Measurements from ENCODE around the gene CHCHD3.
"Not testable (repeated sequence)": the region's sequence is repeated elsewhere in the genome, so short reads cannot be mapped to it uniquely, and the experiment has no call there.

CHCHD3 gene

GRCh38 chr7:132998763-132999162 is 83.1 kb downstream of the CHCHD3 start:
- no peak for DNase-seq

- DNase-seq = no peak
Measured at GRCh38 chr7:132997505-132997904, 84.4 kb downstream of the CHCHD3 start.

GRCh38 chr7:132996581-132997242 is 85.2 kb downstream of the CHCHD3 start:
- DNase-seq = no peak

GRCh38 chr7:132993377-132994013 is 88.4 kb downstream of the CHCHD3 start:
- DNase-seq = no peak

GRCh38 chr7:132991615-132992587 is 90.0 kb downstream of the CHCHD3 start:
- no peak for DNase-seq

GRCh38 chr7:132988117-132988516 is 93.8 kb downstream of the CHCHD3 start:
- DNase-seq = no peak

- no peak for DNase-seq
Measured at GRCh38 chr7:132980402-132980801, 101.5 kb downstream of the CHCHD3 start.

GRCh38 chr7:132979524-132979923 is 102.4 kb downstream of the CHCHD3 start:
- DNase-seq = no peak

GRCh38 chr7:132977234-132977633 is 104.7 kb downstream of the CHCHD3 start:
- peak; percentile 0 for DNase-seq

- no peak for DNase-seq
Measured at GRCh38 chr7:132972745-132973144, 109.1 kb downstream of the CHCHD3 start.

- DNase-seq = no peak
Measured at GRCh38 chr7:132970257-132970656, 111.6 kb downstream of the CHCHD3 start.

- no peak for DNase-seq
Measured at GRCh38 chr7:132969520-132969919, 112.4 kb downstream of the CHCHD3 start.

GRCh38 chr7:132967470-132967848 is 114.4 kb downstream of the CHCHD3 start:
- not testable (repeated sequence) for DNase-seq

- DNase-seq = no peak
Measured at GRCh38 chr7:132966754-132967469, 115.0 kb downstream of the CHCHD3 start.

GRCh38 chr7:132965951-132966350 is 115.9 kb downstream of the CHCHD3 start:
- DNase-seq = no peak

- no peak for DNase-seq
Measured at GRCh38 chr7:132964876-132965275, 117.0 kb downstream of the CHCHD3 start.

- DNase-seq = no peak
Measured at GRCh38 chr7:132959891-132960290, 122.0 kb downstream of the CHCHD3 start.

GRCh38 chr7:132956556-132956955 is 125.3 kb downstream of the CHCHD3 start:
- no peak for DNase-seq

- DNase-seq = no peak
Measured at GRCh38 chr7:132953468-132953867, 128.4 kb downstream of the CHCHD3 start.

- no peak for DNase-seq
Measured at GRCh38 chr7:132950725-132951124, 131.2 kb downstream of the CHCHD3 start.

- DNase-seq = no peak
Measured at GRCh38 chr7:132947011-132947410, 134.9 kb downstream of the CHCHD3 start.

GRCh38 chr7:132944774-132945173 is 137.1 kb downstream of the CHCHD3 start:
- no peak for DNase-seq

- DNase-seq = no peak
Measured at GRCh38 chr7:132943645-132944044, 138.2 kb downstream of the CHCHD3 start.
